Neural cell (in vitro differentiated cells): ENCODE data around the gene MIGA1. TPM values are rescaled to one million over a fixed set of nuclear protein-coding genes. Genes with fewer than 3 reads are reported as not detected.
"Not testable (repeated sequence)": the region's sequence is repeated elsewhere in the genome, so short reads cannot be mapped to it uniquely, and the experiment has no call there.

ENCODE experiments used
- H2AFZ ChIP-seq: fragments of 200-600, 300-800 bp; sonication (generic), shearing (Covaris generic); 2 replicates; pipeline ENCODE4 v1.6.0; 2014; ENCODE audit warnings: low read depth, mild to moderate bottlenecking, antibody characterized with exemption, low read length, moderate library complexity
- H3F3A ChIP-seq: fragments of 200-600 bp; shearing (Covaris generic); 2 replicates; pipeline ENCODE4 v1.6.1; 2016; ENCODE audit warnings: mild to moderate bottlenecking, moderate library complexity, mixed read lengths, antibody characterized with exemption, low read length; ENCODE audit not compliant: insufficient read depth, poor library complexity, severe bottlenecking
- H3K27ac ChIP-seq: fragments of 200-600, 300-800 bp; sonication (generic), shearing (Covaris generic); 2 replicates; pipeline ENCODE4 v1.5.1; 2014; ENCODE audit warnings: mild to moderate bottlenecking, low read length, moderate library complexity
- H3K27me3 ChIP-seq: fragments of 300-800, 200-600 bp; sonication (generic), shearing (Covaris generic); 2 replicates; pipeline ENCODE4 v1.6.0; 2014; ENCODE audit warnings: mild to moderate bottlenecking, low read depth, low read length, moderate library complexity; ENCODE audit not compliant: insufficient read depth
- H3K36me3 ChIP-seq: fragments of 300-800, 200-600 bp; sonication (generic), shearing (Covaris generic); 2 replicates; pipeline ENCODE4 v1.5.1; 2014; ENCODE audit warnings: mild to moderate bottlenecking, antibody characterized with exemption, low read length, moderate library complexity; ENCODE audit not compliant: insufficient read depth
- H3K4me2 ChIP-seq: fragments of 300-800, 200-600 bp; sonication (generic), shearing (Covaris generic); 2 replicates; pipeline ENCODE4 v1.6.0; 2014; ENCODE audit warnings: mild to moderate bottlenecking, low read length
- H3K4me3 ChIP-seq: fragments of 300-800, 200-600 bp; sonication (generic), shearing (Covaris generic); 2 replicates; pipeline ENCODE4 v1.5.1; 2014; ENCODE audit warnings: mild to moderate bottlenecking, low read length, moderate library complexity
- H3K79me2 ChIP-seq: fragments of 200-600 bp; shearing (Covaris generic); replicated peaks from 2 replicates; pipeline ENCODE4 v1.6.0; 2014; ENCODE audit warnings: mild to moderate bottlenecking, low read length, moderate library complexity; ENCODE audit not compliant: insufficient read depth
- H3K9ac ChIP-seq: fragments of 300-800, 200-600 bp; sonication (generic), shearing (Covaris generic); 2 replicates; pipeline ENCODE4 v1.6.1; 2016; ENCODE audit warnings: mild to moderate bottlenecking, low read length, mixed read lengths
- H3K9me2 ChIP-seq: fragments of 200-600 bp; shearing (Covaris generic); 2 replicates; pipeline ENCODE4 v1.6.1; 2016; ENCODE audit warnings: mild to moderate bottlenecking, low read length, mixed read lengths; ENCODE audit not compliant: insufficient read depth
- H3K9me3 ChIP-seq: fragments of 200-600, 300-800 bp; sonication (generic), shearing (Covaris generic); 2 replicates; pipeline ENCODE4 v1.6.1; 2016; ENCODE audit warnings: mild to moderate bottlenecking, mixed run types, low read length, moderate library complexity, mixed read lengths
- H4K20me1 ChIP-seq: fragments of 200-600 bp; shearing (Covaris generic); 2 replicates; pipeline ENCODE4 v1.6.1; 2016; ENCODE audit warnings: mild to moderate bottlenecking, mixed run types; ENCODE audit not compliant: insufficient read depth
- EP300 ChIP-seq: fragments of 450-650 bp; conservative IDR thresholded peaks from 2 replicates; pipeline ENCODE4 v1.6.1; 2014; ENCODE audit warnings: antibody characterized with exemption, mild to moderate bottlenecking, moderate library complexity; ENCODE audit not compliant: poor library complexity, severe bottlenecking
- EZH2 ChIP-seq: fragments of 200-600, 300-800 bp; shearing (Covaris generic), sonication (generic); IDR thresholded peaks from 2 replicates; pipeline ENCODE4 v1.6.1; 2014; ENCODE audit warnings: antibody characterized with exemption, low read length, borderline replicate concordance, mild to moderate bottlenecking; ENCODE audit not compliant: insufficient read depth, poor library complexity, severe bottlenecking
- MXI1 ChIP-seq: fragments of 450-650 bp; conservative IDR thresholded peaks from 2 replicates; pipeline ENCODE4 v1.6.1; 2014; ENCODE audit warnings: antibody characterized with exemption, mild to moderate bottlenecking; ENCODE audit not compliant: poor library complexity, severe bottlenecking
- POLR2AphosphoS5 ChIP-seq: IDR thresholded peaks from 2 replicates; pipeline ENCODE4 v1.6.1; 2012
- RAD21 ChIP-seq: fragments of 450-650 bp; conservative IDR thresholded peaks from 2 replicates; pipeline ENCODE4 v1.6.1; 2014; ENCODE audit warnings: antibody characterized with exemption, mild to moderate bottlenecking, moderate library complexity
- SMC3 ChIP-seq: fragments of 450-650 bp; conservative IDR thresholded peaks from 2 replicates; pipeline ENCODE4 v1.6.1; 2014; ENCODE audit warnings: antibody characterized with exemption, mild to moderate bottlenecking, moderate library complexity; ENCODE audit not compliant: poor library complexity
- TAF1 ChIP-seq: IDR thresholded peaks from 2 replicates; pipeline ENCODE4 v1.6.1; 2012; ENCODE audit warnings: low read depth
- polyA plus RNA-seq: library from polyadenylated mRNA; depleted of rRNA; stranded (reverse); fragments of >200 nt; gene quantifications from 2 replicates; pipeline ENCODE4 v1.2.3, GENCODE V29; 2014
- TF ChIP-seq, protein P1 (sequence below): fragments of 450-650 bp; IDR thresholded peaks from 2 replicates; pipeline ENCODE4 v1.5.1; 2014; ENCODE audit warnings: antibody characterized with exemption, mild to moderate bottlenecking, moderate library complexity; ENCODE audit not compliant: poor library complexity, severe bottlenecking
- TF ChIP-seq, protein P2 (sequence below): IDR thresholded peaks from 2 replicates; pipeline ENCODE4 v1.6.1; 2012; ENCODE audit warnings: borderline replicate concordance

Gene MIGA1
- polyA plus RNA-seq, 1 donor from 2014 or later = 10.8 TPM

DNA sequence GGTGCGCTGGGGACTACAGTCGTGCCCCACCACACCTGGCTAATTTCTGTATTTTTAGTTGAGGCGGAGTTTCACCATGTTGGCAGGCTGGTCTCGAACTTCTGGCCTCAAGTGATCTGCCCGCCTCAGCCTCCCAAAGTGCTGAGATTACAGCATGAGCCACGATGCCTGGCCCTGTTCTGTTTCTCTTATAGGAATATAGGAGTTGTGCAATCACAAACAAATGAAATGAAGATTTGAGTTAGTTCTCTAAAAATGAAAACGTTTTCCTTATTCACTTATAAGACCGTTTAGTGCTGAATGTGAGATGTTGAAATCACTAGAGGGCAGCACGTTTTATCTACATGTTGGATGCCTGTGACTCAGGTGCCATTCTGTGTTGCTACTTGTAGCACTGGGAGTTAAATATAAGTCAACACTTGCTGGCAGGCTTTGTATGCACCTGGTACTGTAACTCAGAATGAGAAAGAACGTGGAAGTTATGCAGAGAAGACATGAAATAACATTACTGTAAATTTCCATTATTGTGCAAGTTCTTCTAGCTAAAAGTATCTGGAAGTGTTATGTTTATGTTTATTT, 45.8 kb downstream of the MIGA1 start:
- Histone ChIP-seq H3K27ac (no peak overlapping the region), H3K9ac (no peak overlapping the region), H3K4me2 (no peak overlapping the region), H3F3A (no peaks in the 10 kb centered on the region), H3K79me2 (no peaks in the 10 kb centered on the region), H3K9me3 (no peaks in the 10 kb centered on the region), H3K4me3 (no peak overlapping the region), H3K27me3 (no peaks in the 10 kb centered on the region), H3K36me3 (no peaks in the 10 kb centered on the region), H2AFZ (no peak overlapping the region), H4K20me1 (no peaks in the 10 kb centered on the region), H3K9me2 (no peaks in the 10 kb centered on the region)
- TF ChIP-seq EP300 (no peak), POLR2AphosphoS5 (no peak), RAD21 (peak; percentile 27), MXI1 (no peak), EZH2 (no peak), TAF1 (no peak), SMC3 (peak; percentile 59)
- TF ChIP-seq, protein P1, sequence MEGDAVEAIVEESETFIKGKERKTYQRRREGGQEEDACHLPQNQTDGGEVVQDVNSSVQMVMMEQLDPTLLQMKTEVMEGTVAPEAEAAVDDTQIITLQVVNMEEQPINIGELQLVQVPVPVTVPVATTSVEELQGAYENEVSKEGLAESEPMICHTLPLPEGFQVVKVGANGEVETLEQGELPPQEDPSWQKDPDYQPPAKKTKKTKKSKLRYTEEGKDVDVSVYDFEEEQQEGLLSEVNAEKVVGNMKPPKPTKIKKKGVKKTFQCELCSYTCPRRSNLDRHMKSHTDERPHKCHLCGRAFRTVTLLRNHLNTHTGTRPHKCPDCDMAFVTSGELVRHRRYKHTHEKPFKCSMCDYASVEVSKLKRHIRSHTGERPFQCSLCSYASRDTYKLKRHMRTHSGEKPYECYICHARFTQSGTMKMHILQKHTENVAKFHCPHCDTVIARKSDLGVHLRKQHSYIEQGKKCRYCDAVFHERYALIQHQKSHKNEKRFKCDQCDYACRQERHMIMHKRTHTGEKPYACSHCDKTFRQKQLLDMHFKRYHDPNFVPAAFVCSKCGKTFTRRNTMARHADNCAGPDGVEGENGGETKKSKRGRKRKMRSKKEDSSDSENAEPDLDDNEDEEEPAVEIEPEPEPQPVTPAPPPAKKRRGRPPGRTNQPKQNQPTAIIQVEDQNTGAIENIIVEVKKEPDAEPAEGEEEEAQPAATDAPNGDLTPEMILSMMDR = peak; percentile 48
- TF ChIP-seq, protein P2, sequence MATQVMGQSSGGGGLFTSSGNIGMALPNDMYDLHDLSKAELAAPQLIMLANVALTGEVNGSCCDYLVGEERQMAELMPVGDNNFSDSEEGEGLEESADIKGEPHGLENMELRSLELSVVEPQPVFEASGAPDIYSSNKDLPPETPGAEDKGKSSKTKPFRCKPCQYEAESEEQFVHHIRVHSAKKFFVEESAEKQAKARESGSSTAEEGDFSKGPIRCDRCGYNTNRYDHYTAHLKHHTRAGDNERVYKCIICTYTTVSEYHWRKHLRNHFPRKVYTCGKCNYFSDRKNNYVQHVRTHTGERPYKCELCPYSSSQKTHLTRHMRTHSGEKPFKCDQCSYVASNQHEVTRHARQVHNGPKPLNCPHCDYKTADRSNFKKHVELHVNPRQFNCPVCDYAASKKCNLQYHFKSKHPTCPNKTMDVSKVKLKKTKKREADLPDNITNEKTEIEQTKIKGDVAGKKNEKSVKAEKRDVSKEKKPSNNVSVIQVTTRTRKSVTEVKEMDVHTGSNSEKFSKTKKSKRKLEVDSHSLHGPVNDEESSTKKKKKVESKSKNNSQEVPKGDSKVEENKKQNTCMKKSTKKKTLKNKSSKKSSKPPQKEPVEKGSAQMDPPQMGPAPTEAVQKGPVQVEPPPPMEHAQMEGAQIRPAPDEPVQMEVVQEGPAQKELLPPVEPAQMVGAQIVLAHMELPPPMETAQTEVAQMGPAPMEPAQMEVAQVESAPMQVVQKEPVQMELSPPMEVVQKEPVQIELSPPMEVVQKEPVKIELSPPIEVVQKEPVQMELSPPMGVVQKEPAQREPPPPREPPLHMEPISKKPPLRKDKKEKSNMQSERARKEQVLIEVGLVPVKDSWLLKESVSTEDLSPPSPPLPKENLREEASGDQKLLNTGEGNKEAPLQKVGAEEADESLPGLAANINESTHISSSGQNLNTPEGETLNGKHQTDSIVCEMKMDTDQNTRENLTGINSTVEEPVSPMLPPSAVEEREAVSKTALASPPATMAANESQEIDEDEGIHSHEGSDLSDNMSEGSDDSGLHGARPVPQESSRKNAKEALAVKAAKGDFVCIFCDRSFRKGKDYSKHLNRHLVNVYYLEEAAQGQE = no peak

DNA sequence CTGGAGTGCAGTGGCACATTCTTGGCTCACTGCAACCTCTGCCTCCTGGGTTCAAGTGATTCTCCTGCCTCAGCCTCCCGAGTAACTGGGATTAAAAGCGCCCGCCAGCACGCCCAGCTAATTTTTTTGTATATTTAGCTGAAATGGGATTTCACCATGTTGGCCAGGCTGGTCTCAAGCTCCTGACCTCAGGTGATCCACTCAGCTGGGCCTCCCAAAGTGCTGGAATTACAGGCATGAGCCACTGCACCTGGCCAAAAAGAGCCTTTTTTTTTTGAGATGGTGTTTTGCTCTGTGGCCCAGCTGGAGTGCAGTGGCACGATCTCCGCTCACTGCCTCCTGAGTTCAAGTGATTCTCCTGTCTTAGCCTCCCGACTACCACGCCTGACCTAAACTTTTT, 47.4 kb downstream of the MIGA1 start:
- not testable (repeated sequence) for H3F3A ChIP-seq, H3K79me2 ChIP-seq, H3K4me3 ChIP-seq, H3K36me3 ChIP-seq, H3K4me2 ChIP-seq, H3K9me2 ChIP-seq, H3K9ac ChIP-seq, H4K20me1 ChIP-seq, H2AFZ ChIP-seq, H3K27ac ChIP-seq, H3K9me3 ChIP-seq, H3K27me3 ChIP-seq

DNA sequence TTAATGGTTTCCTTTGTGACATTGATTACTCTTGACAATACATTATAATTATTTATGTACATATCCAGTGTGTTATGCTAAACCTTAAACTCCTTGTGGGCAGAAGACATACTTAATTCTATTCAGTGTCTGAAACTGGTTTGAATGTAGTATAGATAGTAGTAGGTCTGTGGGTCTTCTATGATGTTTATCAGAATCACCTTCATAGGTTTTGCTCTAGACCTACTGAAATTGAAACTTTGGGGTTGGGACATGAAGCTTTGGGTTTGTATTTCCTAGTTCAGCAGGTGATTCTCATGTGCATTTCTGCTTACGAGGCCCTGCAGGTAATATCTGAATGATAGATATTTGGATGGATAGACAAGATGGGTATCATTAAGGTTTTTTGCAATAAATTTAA, 48.6 kb downstream of the MIGA1 start:
- TF ChIP-seq POLR2AphosphoS5 (no peak), TAF1 (no peak), RAD21 (no peak), MXI1 (no peak), SMC3 (no peak), EP300 (no peak)
- TF ChIP-seq, protein P2 = no peak
- no peaks in the 10 kb centered on the region for H3K9me3 ChIP-seq
- H4K20me1 ChIP-seq = no peaks in the 10 kb centered on the region
- no peaks in the 10 kb centered on the region for H3F3A ChIP-seq
- H3K36me3 ChIP-seq = no peaks in the 10 kb centered on the region
- H3K9me2 ChIP-seq = no peaks in the 10 kb centered on the region
- H3K4me3 ChIP-seq = no peak overlapping the region
- H2AFZ ChIP-seq = no peak overlapping the region
- no peak overlapping the region for H3K9ac ChIP-seq
- H3K27me3 ChIP-seq = no peaks in the 10 kb centered on the region
- no peak overlapping the region for H3K4me2 ChIP-seq
- H3K79me2 ChIP-seq = no peaks in the 10 kb centered on the region
- H3K27ac ChIP-seq = no peak overlapping the region
